ENCODE results near the gene FLNB.
"Not testable (repeated sequence)": the region's sequence is repeated elsewhere in the genome, so short reads cannot be mapped to it uniquely, and the experiment has no call there.

The FLNB gene

GRCh38 chr3:57982561-57983243 is 25.5 kb upstream of the FLNB start:
- DNase-seq, result no peak

GRCh38 chr3:57983734-57984518 is 24.3 kb upstream of the FLNB start:
- DNase-seq, result no peak

DNA sequence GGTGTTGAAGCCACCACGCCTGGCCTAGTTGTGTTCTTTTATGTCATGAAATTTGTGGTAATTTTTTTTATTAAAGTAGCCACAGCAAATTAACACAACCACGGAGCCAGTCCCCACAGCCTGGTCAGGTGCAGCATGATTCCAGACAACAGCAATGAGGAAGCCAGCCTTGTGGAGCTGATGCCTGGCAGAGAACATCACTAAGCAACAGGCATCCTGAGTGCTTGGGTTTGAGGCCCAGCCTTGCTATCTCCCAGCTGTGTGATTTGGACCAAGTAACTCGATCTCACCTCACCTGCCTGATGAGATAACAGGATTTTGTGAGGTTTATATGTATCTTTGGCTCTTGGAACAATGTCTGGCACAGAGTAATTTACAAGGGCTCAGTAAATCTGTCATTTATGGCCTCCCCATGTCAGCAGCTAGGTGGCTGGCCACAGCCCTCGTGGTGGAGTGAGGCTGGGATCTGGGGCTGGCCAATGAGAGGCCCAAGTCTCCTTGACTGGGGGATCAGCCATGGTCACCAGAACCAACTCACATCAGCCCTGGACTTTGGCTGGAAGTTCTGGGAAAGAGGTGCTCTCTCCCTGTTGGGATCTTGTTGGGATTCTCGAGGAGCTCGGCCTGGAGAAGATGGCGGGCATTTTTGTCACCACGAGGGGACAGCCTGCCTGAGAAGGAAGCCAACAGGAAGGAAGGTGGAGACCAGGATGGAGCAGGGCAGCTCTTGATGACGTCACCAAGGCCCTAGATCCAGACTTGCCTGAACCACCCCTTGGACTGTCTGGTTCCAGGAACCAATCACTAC is 22.8 kb upstream of the FLNB start:
- DNase-seq, result no peak

DNA sequence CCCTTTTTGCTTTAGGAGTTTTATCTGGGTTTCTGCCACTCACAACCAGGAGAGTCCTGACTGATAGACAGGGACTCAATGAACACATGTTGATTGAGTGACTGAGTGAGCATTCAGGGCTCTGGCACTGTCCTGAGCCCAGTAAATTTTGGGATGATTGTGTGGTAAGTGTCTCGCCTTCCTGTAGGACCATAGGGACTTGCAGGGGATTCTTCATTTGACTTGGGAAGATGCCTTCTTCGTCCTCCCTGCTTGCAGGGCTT is 22.3 kb upstream of the FLNB start:
- no peak for DNase-seq

- no peak for DNase-seq
Observed at GRCh38 chr3:57986261-57986660, 22.0 kb upstream of the FLNB start.

- DNase-seq, result not testable (repeated sequence)
Observed at GRCh38 chr3:57989198-57989597, 19.0 kb upstream of the FLNB start.

- DNase-seq, result no peak
Observed at GRCh38 chr3:57989646-57990045, 18.6 kb upstream of the FLNB start.

DNA sequence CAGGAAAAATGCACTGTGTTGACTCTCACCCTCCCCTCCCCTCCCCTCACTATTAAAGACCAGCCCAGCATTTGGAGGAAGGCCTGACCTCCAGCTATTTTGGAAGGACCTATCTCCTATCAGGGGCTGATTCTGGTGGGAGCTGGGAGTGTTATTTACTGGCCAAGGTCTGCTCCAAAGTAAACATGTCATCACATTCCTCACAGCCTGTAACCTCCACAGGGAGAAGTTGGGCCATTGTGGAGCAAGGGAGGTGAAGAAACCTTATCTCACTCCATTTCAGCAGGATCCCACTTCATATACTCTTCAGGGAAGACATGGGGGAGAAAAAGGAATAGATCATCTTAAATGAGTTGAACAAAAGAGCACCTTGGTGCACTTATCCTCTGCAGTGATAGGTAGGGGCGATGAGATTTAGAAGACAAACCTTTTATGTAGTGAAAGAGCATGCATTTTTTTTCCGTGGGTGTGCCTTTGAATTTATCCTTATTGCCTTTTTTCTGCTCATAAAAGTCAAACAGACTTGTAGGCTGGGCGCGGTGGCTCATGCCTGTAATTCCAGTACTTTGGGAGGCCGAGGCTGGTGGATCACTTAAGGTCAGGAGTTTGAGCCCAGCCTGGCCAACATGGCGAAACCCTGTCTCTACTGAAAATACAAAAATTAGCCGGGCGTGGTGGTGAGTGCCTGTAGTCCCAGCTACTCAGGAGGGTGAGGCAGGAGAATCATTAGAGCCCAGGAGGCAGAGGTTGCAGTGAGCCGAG is 15.6 kb upstream of the FLNB start:
- no peak for DNase-seq

DNA sequence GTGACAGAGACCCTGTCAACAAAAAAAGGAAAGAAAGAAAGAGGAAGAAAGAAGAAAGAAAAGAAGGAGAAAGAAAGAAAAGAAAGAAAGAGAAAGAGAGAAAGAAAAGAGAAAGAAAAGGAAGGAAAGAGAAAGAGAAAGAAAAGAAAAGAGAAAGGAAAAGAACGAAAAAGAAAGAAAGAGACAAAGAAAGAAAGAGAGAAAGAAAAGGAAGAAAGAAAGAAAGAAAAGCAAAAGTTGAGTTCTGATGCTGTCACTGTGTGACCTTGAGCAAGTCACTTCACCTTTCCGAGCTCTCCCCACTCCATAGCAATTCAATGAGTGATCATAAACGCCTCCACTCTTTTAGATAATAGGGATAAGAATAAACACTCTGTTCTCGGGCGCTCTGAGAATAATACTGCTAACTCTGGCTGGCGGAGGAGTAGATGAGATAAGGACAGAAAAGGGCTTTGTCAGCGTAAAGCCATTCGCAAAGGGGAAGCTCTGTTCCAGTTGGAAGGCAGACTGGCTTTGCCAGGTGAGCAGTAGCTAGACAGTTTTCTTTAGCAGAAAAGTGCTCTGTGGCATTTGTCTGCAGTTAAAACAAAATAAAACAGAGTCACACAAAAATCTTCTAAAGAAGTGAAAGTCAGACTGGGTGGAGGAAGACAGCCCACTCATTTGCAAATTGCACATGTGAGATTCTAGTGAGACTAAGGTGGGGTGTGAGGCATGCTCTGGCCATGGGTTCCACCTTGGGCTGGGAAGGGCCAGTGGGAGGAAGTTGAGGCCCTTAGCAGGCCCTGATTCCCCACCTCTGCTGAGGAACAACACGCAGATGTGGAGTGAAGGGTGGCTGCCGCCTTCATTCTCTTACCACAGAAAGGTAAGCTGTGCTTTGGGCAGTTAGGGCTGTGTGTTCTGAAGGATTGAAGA is 9.6 kb upstream of the FLNB start:
- no peak for DNase-seq

- DNase-seq, result no peak
Observed at GRCh38 chr3:57999417-58000115, 8.7 kb upstream of the FLNB start.

DNA sequence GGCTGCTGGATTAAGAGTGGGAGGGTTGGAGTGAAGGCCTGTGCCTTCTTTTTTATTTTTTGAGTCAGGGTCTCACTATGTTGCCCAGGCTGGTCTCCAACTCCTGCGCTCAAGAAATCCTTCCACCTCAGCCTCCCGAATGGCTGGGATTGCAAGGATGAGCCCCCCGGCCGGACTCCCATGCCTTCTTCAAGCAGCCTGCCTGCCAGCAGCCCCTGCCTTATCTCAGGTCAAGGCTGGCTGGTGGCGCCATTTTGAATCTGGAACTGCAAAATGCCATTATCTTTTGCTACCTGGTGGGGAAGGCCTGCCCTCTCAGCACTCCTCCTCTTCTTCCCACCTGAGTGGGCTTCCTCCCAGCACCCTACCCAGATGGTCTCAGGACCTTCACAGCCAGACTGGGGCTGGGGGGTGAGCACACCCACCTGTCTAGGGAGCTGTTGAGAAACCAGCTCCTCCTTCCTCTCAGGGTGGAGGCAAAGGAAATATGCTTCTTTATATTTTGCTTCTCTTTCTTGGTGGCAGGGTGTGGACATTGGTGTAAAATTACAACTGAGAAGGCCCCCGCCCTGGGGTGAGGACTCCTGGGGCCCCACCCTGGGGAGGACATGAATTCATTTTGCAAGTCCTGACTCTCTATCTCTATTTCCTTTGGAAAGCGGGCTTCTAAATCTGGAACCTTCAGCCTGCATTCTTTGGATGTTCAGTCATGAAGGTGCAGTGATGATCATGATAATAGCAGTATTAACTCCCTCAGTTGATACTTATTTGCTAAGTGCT is 7.7 kb upstream of the FLNB start:
- DNase-seq, result no peak

DNA sequence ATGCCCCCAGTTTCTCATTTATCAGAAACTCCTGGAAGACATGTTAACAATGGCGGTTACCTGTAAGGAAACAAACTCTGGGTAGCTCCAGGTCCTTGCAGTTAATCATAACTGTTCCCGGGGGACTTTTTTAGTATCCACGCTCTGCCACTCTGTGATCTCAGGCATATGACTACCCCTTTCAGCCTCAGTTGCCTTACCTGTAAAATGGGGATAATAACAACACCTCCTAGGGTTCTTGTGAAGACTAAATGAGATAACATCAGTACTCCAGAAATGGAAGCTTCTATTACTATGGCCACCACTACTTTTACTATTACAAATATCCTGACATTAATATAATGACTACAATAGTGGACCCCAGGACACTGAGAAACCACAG is 7.1 kb upstream of the FLNB start:
- DNase-seq, result no peak

- no peak for DNase-seq
Observed at GRCh38 chr3:58001979-58002378, 6.2 kb upstream of the FLNB start.

DNA sequence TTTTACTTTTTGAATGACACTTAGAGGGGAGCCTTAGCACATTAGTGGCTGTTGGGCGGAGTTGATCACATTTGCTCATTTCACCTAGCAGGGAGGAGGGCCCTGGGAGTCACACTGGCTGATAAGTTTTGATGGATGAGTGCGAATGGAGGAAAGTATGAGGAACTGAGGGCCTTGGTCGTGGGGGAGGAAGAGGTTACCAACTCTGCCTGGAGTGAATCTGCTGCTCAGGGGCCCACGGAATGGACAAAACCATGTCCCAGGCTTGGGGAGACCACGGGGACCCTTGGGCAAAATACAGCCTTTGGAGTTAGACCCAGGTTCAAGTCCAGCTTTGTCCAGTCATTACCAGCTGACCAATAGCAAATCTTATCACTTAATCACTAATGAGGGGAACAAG is 5.1 kb upstream of the FLNB start:
- no peak for DNase-seq

- no peak for DNase-seq
Observed at GRCh38 chr3:58004973-58005372, 3.2 kb upstream of the FLNB start.

DNA sequence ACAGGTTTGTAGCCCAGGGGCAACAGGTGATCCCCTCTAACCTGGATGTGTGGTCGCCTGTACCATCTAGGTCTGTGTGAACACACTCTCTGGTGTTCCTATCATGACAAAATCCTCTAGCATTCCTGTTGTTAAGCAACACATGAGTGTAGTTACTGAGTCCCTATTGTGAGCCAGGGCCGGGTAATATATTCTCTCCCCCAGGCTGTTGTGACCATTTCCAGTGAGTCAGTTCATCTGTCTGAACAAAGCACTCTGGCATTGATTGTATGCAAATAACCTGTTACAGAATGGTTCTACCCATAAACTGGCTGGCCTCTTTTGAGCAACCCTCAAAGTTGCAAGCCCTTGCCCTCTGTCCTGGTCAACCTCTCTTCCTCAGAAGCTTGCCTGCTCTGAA is 2.6 kb upstream of the FLNB start:
- no peak for DNase-seq

- no peak for DNase-seq
Observed at GRCh38 chr3:58006661-58007060, 1.6 kb upstream of the FLNB start.

DNA sequence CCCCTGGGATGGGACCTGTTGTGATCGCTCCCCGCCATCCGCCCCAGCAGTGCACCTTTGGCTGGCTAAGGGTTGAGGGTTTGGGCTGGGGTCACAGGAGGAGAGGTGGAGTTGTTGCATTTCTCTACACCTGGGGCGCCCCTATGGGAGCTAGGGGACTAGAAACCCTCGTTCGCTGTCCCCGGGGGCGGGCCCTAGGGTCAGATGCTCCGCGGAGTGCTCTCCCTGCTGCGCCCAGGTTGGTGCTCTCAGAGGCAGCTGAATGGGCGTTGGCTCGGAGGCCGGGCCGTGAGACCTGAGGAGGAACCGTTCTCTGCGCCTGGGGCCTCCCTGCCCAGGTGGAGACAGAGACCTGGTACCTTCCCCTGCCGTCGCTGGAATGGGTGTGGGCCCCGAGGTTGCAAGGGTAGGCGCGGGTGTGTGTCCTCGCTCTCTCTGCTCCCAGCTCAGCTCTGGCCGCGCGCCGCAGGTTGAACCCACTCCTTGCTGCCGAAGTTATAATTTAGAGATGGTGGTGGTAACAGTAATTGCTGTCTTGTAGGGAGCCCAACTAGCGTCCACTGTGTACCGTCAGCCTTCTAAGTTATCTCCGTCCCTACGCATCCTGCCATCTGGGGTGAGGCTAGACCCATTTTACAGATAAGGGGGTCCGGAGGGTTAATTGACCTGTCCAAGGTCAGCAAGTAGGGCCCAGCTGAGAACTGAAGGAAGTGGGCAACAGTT is 965 bp downstream of the FLNB start:
- no peak for DNase-seq

DNA sequence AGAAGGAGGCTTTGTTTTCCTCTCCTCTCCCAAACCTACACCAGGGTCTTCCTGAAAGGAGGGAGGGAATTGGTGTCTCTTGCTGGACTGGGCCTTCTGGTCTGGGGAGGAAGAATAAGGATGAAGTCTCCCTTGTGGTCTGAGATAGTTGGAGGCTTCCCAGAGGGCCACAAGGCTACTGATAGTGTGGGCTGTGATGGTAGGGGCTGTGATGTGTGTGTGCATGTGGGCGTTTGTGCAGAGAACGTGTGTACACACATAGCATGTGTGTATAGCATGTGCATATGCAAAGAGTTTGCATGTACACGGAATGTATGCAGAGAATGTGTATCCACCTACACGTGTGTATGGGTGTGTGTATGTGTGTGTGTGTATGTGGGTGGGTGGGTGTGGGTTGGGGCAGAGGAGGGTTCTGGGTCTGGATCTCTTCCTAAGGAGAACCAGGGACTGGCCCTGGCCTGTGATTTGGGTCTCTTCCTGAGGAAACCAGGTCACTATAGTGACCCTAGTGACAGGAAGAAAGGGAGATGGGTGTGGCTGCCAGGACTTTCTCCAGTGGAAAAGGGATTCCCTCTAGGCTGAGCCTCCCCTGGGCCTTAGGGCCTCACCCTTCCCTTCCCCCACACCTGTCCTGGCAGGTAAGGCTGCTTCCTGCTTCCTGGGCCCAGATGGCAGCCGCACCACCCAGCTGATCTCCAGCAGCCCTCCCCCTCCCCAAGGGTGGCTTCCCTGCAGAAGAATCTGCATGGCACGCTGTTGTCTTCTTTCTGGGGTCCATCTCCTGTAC is 1.7 kb downstream of the FLNB start:
- DNase-seq, result no peak

Measured in activated gamma-delta T cell (primary cell).